CD4-positive, alpha-beta T cell (primary cell): Measurements from ENCODE around the gene HES5. TPM values are rescaled to one million over a fixed set of nuclear protein-coding genes. Genes with fewer than 3 reads are reported as not detected.

Source experiments
- ATAC-seq: fragments of 200-7000 bp; cut with Tn5 transposase; one replicate; pipeline ENCODE4 v1.10.0; 2022; ENCODE audit warnings: mild to moderate bottlenecking; ENCODE audit not compliant: poor library complexity
- CTCF ChIA-PET: fragments of 350-600 bp; sonication (Branson Sonifier 250); formaldehyde crosslinking; loops from one replicate; lab custom pipeline; 2021; ENCODE audit warnings: antibody characterized with exemption, inconsistent platforms; lab: Charles Lee
- POLR2A ChIA-PET: fragments of 350-600 bp; sonication (Branson Sonifier 250); formaldehyde crosslinking; loops from one replicate; lab custom pipeline; 2021; ENCODE audit warnings: antibody characterized with exemption, inconsistent platforms; lab: Charles Lee
- DNase-seq, 14 experiments: peaks; one replicate each; pipeline ENCODE4 v3.0.0-alpha.2; 2013 to 2020; ENCODE audit warnings: mixed read lengths in 2 of 14
- H3K27ac ChIP-seq, 2 donors: one replicate each; pipeline versions ENCODE4 v1.5.1 to v1.7.0; 2013; ENCODE audit warnings: low read length in 2 of 2, low read depth in 1 of 2, mild to moderate bottlenecking in 1 of 2
- H3K27me3 ChIP-seq, 2 experiments: 1 replicate in 1 of 2; 2 replicates in 1 of 2; pipeline versions ENCODE4 v1.6.1 to v1.7.0; 2013; ENCODE audit warnings: low read length in 2 of 2, control low read depth in 1 of 2, mild to moderate bottlenecking in 1 of 2, moderate library complexity in 1 of 2; ENCODE audit not compliant: insufficient read depth in 2 of 2, control insufficient read depth in 1 of 2
- H3K36me3 ChIP-seq: one replicate; pipeline ENCODE4 v1.6.1; 2013; ENCODE audit warnings: low read length, control low read depth; ENCODE audit not compliant: insufficient read depth
- H3K4me1 ChIP-seq: one replicate; pipeline ENCODE4 v1.6.1; 2013; ENCODE audit warnings: low read length, control low read depth; ENCODE audit not compliant: insufficient read depth
- H3K4me3 ChIP-seq: one replicate; pipeline ENCODE4 v1.5.1; 2013; ENCODE audit warnings: mild to moderate bottlenecking, low read length, moderate library complexity
- H3K9me3 ChIP-seq, 2 experiments: 1 replicate in 1 of 2; 2 replicates in 1 of 2; pipeline versions ENCODE4 v1.6.1 to v1.7.0; 2013; ENCODE audit warnings: low read length in 2 of 2, mild to moderate bottlenecking in 2 of 2, control low read depth in 1 of 2, moderate library complexity in 1 of 2; ENCODE audit not compliant: control insufficient read depth in 1 of 2, insufficient read depth in 1 of 2
- H3K27ac Mint-ChIP-seq: one replicate; pipeline ENCODE4 v1.8.0; 2020; ENCODE audit warnings: mixed read lengths
- H3K27me3 Mint-ChIP-seq: one replicate; pipeline ENCODE4 v1.8.0; 2021; ENCODE audit warnings: mixed read lengths
- H3K36me3 Mint-ChIP-seq: one replicate; pipeline ENCODE4 v1.8.0; 2021; ENCODE audit warnings: low read depth, mixed read lengths
- H3K4me1 Mint-ChIP-seq: one replicate; pipeline ENCODE4 v1.8.0; 2021; ENCODE audit warnings: low read depth, mixed read lengths
- H3K4me3 Mint-ChIP-seq: one replicate; pipeline ENCODE4 v1.8.0; 2020; ENCODE audit warnings: mild to moderate bottlenecking, mixed read lengths
- H3K9me3 Mint-ChIP-seq: one replicate; pipeline ENCODE4 v1.8.0; 2020; ENCODE audit warnings: mixed read lengths
- intact Hi-C, 2 experiments: fragments of 100-400 bp; cut with DNase I in 1 of 2; cut with micrococcal nuclease in 1 of 2; formaldehyde crosslinking; loops; one replicate each; pipeline versions ENCODE4 v1.15.1 to v1.9.0; 2023 to 2025; cut with DNase I, micrococcal nuclease
- total RNA-seq, 174 experiments: library from RNA in 2 of 174; stranded (reverse) in 2 of 174; gene quantifications; one replicate each; pipeline ENCODE4 v1.2.3 and lab custom pipeline; 2021 to 2026
- TF ChIP-seq, protein P1 (sequence below): fragments of 200-600 bp; IDR thresholded peaks from one replicate; pipeline ENCODE4 v1.8.0; 2022; ENCODE audit warnings: antibody characterized with exemption, mild to moderate bottlenecking

HES5 gene
- total RNA-seq, 2 experiments from 2014 or later = not detected

DNA sequence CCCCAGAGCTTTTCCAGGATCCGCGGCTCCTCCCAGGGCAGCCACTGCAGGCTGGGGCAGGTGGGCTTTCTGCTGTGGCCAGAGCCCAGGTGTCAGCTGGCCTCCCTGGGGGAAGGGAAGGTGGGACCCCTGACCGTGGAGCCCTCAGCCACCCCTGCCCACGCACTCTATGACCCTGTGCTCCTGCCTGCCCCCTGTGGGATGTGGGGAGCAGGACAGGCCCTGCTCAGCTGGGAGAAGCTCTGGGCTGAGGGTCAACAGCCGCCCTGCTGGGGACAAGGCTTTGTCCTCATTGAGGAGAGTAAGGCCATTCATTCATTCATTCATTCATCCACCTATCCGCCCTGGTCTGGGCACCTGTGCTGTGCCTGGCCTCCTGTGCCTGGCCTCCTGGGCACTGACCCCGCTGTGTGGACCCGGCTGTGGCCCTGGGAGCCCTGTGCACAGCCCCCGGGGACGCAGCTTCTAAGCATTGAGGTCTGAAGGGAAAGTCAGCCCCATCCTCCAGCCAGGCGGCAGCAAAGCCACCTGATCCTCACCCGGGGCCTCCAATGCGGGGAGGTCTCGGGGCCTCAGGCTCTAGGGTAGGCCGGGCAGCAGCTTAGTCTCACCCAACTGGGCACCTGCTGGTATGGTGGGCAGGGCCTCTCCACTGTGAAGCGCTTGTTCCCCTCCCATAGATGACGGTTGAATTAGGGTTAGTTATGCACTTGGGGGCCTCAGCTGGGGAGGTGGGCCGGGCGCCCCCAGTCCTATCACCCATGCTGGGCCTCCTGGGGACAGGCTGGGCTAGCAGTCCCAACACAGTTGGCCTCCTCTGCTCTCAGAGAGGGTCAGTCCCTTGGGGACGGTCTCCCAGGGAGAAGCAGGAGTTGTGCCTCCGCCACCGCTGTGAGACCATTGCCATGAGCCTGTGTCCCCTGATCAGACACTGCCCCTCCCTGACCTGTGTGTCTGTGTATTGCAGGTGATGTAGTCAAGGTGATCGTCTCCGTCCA lies 32.1 kb upstream of the HES5 start:
- Histone ChIP-seq H3K27ac (peak overlapping the region in 1 of 2 donors; percentile 34), H3K9me3 (no peaks in the 10 kb centered on the region), H3K27me3 (no peaks in the 10 kb centered on the region), H3K4me3 (no peak overlapping the region), H3K4me1 (peaks cover 42% of the 10 kb centered on the region), H3K36me3 (peaks cover 60% of the 10 kb centered on the region)
- H3K36me3 Mint-ChIP-seq = peaks cover 27% of the 10 kb centered on the region
- TF ChIP-seq, protein P1, sequence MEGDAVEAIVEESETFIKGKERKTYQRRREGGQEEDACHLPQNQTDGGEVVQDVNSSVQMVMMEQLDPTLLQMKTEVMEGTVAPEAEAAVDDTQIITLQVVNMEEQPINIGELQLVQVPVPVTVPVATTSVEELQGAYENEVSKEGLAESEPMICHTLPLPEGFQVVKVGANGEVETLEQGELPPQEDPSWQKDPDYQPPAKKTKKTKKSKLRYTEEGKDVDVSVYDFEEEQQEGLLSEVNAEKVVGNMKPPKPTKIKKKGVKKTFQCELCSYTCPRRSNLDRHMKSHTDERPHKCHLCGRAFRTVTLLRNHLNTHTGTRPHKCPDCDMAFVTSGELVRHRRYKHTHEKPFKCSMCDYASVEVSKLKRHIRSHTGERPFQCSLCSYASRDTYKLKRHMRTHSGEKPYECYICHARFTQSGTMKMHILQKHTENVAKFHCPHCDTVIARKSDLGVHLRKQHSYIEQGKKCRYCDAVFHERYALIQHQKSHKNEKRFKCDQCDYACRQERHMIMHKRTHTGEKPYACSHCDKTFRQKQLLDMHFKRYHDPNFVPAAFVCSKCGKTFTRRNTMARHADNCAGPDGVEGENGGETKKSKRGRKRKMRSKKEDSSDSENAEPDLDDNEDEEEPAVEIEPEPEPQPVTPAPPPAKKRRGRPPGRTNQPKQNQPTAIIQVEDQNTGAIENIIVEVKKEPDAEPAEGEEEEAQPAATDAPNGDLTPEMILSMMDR = no peak
- ChIA-PET CTCF (interaction anchor here (0.6 to 2.0 kb wide), 8 partner anchors 10 to 148 kb away, joined by 3 to 20 read pairs (median 5); partner anchors contain the start of genes PANK4 and PRXL2B), POLR2A (interaction anchor here (0.9 to 2.8 kb wide), 7 partner anchors 9 to 37 kb away, joined by 3 to 23 read pairs (median 3); partner anchors contain the start of gene PRXL2B)
- no peaks in the 10 kb centered on the region for H3K27me3 Mint-ChIP-seq
- H3K4me3 Mint-ChIP-seq = no peak overlapping the region
- H3K9me3 Mint-ChIP-seq = no peaks in the 10 kb centered on the region
- peak overlapping the region; percentile 76 for H3K27ac Mint-ChIP-seq
- peaks cover 11% of the 10 kb centered on the region for H3K4me1 Mint-ChIP-seq
- DNase-seq (peak in 2 of 14 experiments; percentile 35 to 46), ATAC-seq (peak; percentile 47)
- intact Hi-C loops = no loop called here

DNA sequence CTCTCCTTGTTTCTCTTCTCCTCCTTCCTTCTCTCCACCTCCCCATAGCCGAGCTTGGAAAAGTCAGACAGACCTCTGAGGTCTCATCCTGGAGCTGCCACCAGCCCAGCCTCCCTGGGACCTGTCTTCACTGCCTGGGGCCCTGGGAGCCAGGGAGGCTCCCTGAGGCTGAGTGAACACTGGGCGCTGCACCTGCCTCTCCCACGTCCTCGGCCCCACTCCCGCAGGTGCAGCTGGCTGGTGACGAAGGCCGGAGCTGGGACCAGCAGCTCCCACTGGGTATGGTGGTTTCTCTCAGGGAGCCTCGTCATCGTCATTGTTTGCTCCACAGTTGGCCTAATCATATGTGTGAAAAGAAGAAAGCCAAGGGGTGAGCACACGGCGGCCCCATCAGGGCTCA lies 31.4 kb upstream of the HES5 start:
- TF ChIP-seq, protein P1 = no peak
- Histone ChIP-seq H3K4me1 (peaks cover 47% of the 10 kb centered on the region), H3K27ac (no peak overlapping the region), H3K9me3 (no peaks in the 10 kb centered on the region), H3K36me3 (peaks cover 60% of the 10 kb centered on the region), H3K27me3 (no peaks in the 10 kb centered on the region), H3K4me3 (no peak overlapping the region)
- H3K4me1 Mint-ChIP-seq = peaks cover 14% of the 10 kb centered on the region
- H3K9me3 Mint-ChIP-seq = no peaks in the 10 kb centered on the region
- H3K27me3 Mint-ChIP-seq = no peaks in the 10 kb centered on the region
- ATAC-seq = no peak
- intact Hi-C loops = no loop called here
- ChIA-PET POLR2A (interaction anchor here (0.9 to 2.8 kb wide), 6 partner anchors 10 to 36 kb away, joined by 3 to 23 read pairs (median 6); no protein-coding TSS in a partner anchor), CTCF (interaction anchor here (0.7 to 2.0 kb wide), 6 partner anchors 10 to 147 kb away, joined by 4 to 20 read pairs (median 6); partner anchors contain the start of genes PANK4 and PRXL2B)
- H3K27ac Mint-ChIP-seq = peak overlapping the region; percentile 76
- peaks cover 30% of the 10 kb centered on the region for H3K36me3 Mint-ChIP-seq
- DNase-seq = no peak
- H3K4me3 Mint-ChIP-seq = peak overlapping the region; percentile 81

DNA sequence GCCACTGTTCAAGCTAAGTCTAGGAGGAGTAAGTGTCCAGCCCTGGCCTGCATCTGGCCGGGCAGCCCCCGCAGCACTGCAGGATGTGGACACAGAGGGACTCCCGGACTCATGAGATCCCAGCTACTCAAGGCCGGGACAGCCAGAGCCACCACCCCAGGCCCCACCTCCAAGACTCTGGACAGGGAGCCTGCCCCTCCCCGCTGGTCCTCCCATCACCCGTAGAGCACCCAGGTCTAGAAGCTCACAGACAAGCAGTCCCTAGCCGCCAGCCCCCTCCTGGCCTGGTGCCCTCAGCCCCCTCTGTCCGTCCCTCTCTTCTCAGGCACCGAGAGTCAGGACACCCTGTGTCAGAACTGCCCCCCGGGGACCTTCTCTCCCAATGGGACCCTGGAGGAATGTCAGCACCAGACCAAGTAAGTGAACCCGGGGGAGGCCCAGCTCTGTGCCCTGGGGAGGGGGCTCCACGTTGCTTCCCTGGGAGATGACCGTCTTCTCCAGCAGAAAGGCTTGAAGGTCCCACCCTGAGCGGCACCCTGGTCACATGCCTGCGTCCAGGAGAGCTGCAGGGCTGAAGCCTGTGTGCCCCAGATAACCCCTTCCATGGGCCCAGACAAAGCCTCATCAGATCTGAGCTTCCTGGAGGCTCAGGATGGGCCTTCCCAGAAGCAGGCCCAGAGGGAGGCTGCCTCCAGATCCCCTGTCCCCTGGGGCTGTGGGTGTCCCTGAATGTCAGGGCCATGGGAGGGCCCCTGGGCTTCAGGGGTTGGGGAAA lies 30.4 kb upstream of the HES5 start:
- Mint-ChIP-seq H3K27ac (peak overlapping the region; percentile 76), H3K36me3 (peaks cover 39% of the 10 kb centered on the region), H3K4me3 (no peak overlapping the region), H3K9me3 (no peaks in the 10 kb centered on the region), H3K27me3 (no peaks in the 10 kb centered on the region), H3K4me1 (peaks cover 24% of the 10 kb centered on the region)
- ChIA-PET CTCF (interaction anchor here (1.4 to 2.0 kb wide), 3 partner anchors 17 to 34 kb away, joined by 4 to 20 read pairs (median 15); partner anchors contain the start of genes PANK4 and PRXL2B), POLR2A (interaction anchor here (1.9 to 2.8 kb wide), 3 partner anchors 12 to 25 kb away, joined by 9 to 23 read pairs (median 10); no protein-coding TSS in a partner anchor)
- no peak for ATAC-seq
- intact Hi-C loops = no loop called here
- Histone ChIP-seq H3K36me3 (peaks cover 60% of the 10 kb centered on the region), H3K27ac (no peak overlapping the region), H3K4me3 (no peak overlapping the region), H3K9me3 (no peaks in the 10 kb centered on the region), H3K27me3 (no peaks in the 10 kb centered on the region), H3K4me1 (peaks cover 54% of the 10 kb centered on the region)
- no peak for DNase-seq
- TF ChIP-seq, protein P1 = no peak
